ENCODE data around the gene REELD1.

DNA sequence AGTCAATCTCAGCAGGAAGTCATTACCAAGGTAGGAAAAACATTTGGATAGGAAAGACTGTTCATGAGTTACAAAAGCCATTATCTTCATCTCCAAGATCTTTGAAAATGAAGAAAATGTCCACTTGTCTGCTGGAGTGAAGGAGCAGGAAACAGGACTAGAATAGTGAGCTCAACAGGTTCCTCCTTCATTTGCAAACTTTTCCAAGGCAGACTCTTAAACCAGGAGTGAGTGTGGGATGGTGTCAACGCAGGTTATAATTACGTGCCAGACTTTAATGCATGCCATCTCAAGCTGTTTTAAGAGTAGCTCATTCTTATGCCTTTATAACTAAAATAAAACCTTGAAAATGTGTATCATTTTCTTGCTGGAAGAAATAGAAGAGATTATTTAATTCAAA is 3.4 kb upstream of the REELD1 start:
- TF ChIP-seq, protein P1, sequence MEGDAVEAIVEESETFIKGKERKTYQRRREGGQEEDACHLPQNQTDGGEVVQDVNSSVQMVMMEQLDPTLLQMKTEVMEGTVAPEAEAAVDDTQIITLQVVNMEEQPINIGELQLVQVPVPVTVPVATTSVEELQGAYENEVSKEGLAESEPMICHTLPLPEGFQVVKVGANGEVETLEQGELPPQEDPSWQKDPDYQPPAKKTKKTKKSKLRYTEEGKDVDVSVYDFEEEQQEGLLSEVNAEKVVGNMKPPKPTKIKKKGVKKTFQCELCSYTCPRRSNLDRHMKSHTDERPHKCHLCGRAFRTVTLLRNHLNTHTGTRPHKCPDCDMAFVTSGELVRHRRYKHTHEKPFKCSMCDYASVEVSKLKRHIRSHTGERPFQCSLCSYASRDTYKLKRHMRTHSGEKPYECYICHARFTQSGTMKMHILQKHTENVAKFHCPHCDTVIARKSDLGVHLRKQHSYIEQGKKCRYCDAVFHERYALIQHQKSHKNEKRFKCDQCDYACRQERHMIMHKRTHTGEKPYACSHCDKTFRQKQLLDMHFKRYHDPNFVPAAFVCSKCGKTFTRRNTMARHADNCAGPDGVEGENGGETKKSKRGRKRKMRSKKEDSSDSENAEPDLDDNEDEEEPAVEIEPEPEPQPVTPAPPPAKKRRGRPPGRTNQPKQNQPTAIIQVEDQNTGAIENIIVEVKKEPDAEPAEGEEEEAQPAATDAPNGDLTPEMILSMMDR (IDR thresholded peaks at IDR 0.05), result no peak
- no peak for TF ChIP-seq POLR2A (IDR thresholded peaks at IDR 0.05)
